H1 (cell line): Measurements from ENCODE around the gene ADAMTS6. TPM values are rescaled to one million over a fixed set of nuclear protein-coding genes. Genes with fewer than 3 reads are reported as not detected.

Experiments
- CTCF ChIA-PET: fragments of 300-600 bp; sonication (Branson Sonifier 250); formaldehyde crosslinking; loops from one replicate; lab custom pipeline; 2021; ENCODE audit not compliant: partially characterized antibody; lab: Charles Lee
- POLR2A ChIA-PET: fragments of 300-600 bp; sonication (Branson Sonifier 250); formaldehyde crosslinking; loops from one replicate; lab custom pipeline; 2021; ENCODE audit warnings: inconsistent platforms; ENCODE audit not compliant: partially characterized antibody; lab: Charles Lee
- DNase-seq, 2 experiments: peaks; one replicate each; pipeline versions ENCODE4 v3.0.0 to v3.0.0-alpha.2; 2010 to 2022; ENCODE audit warnings: low spot score in 2 of 2, low read depth in 1 of 2, mixed read lengths in 1 of 2
- FAIRE-seq: peaks from 2 replicates; lab custom pipeline; 2011; peaks lifted over from hg19 to GRCh38; lab: Jason Lieb, UNC
- H2AFZ ChIP-seq: 2 replicates; pipeline ENCODE4 v1.8.1; 2012; ENCODE audit warnings: low read length, inconsistent platforms
- H2AK5ac ChIP-seq: 2 replicates; pipeline ENCODE4 v1.6.1; 2013; ENCODE audit warnings: low read depth, low read length
- H2BK120ac ChIP-seq: replicated peaks from 2 replicates; pipeline ENCODE3; 2013; ENCODE audit warnings: low read depth, low read length, inconsistent platforms
- H2BK12ac ChIP-seq: 2 replicates; pipeline ENCODE4 v1.6.1; 2013; ENCODE audit warnings: low read depth, low read length
- H2BK15ac ChIP-seq: 2 replicates; pipeline ENCODE4 v1.6.1; 2013; ENCODE audit warnings: low read length
- H2BK20ac ChIP-seq: 2 replicates; pipeline ENCODE4 v1.6.1; 2013; ENCODE audit warnings: low read length
- H2BK5ac ChIP-seq: 2 replicates; pipeline ENCODE4 v1.6.1; 2013; ENCODE audit warnings: low read depth, low read length
- H3K14ac ChIP-seq: 2 replicates; pipeline ENCODE4 v1.6.1; 2013; ENCODE audit warnings: inconsistent platforms; ENCODE audit not compliant: insufficient read length
- H3K18ac ChIP-seq: 2 replicates; pipeline ENCODE4 v1.6.1; 2013; ENCODE audit warnings: low read length; ENCODE audit errors: extremely low read depth
- H3K23ac ChIP-seq: 2 replicates; pipeline ENCODE4 v1.6.1; 2013; ENCODE audit warnings: inconsistent platforms; ENCODE audit not compliant: insufficient read length
- H3K23me2 ChIP-seq: 2 replicates; pipeline ENCODE4 v1.6.1; 2013; ENCODE audit warnings: low read depth, low read length
- H3K27ac ChIP-seq: 2 replicates; pipeline ENCODE4 v1.6.1; 2011; ENCODE audit warnings: low read depth, low read length, inconsistent platforms
- H3K27me3 ChIP-seq, 4 experiments: replicated peaks in 1 of 4; 1 replicate in 1 of 4; 2 replicates in 3 of 4; pipeline versions ENCODE4 v1.6.1 to v1.8.1; 2011 to 2013; ENCODE audit warnings: low read length in 3 of 4, mild to moderate bottlenecking in 3 of 4, inconsistent platforms in 2 of 4, mixed read lengths in 2 of 4, moderate library complexity in 1 of 4; ENCODE audit not compliant: control insufficient read depth in 3 of 4, insufficient read depth in 3 of 4; ENCODE audit errors: extremely low read depth in 1 of 4
- H3K36me3 ChIP-seq, 4 experiments: 2 replicates each; pipeline versions ENCODE4 v1.6.1 to v1.8.1; 2011 to 2013; ENCODE audit warnings: mild to moderate bottlenecking in 4 of 4, low read length in 3 of 4, moderate library complexity in 2 of 4, control low read depth in 1 of 4, inconsistent platforms in 1 of 4; ENCODE audit not compliant: insufficient read depth in 4 of 4, control insufficient read depth in 2 of 4
- H3K4ac ChIP-seq: replicated peaks from 2 replicates; pipeline ENCODE3; 2013; ENCODE audit warnings: low read length, low read depth, mixed read lengths, inconsistent platforms; ENCODE audit not compliant: insufficient read length
- H3K4me1 ChIP-seq, 4 experiments: replicated peaks in 1 of 4; 1 replicate in 1 of 4; 2 replicates in 3 of 4; pipeline versions ENCODE4 v1.6.1 to v1.8.1; 2011 to 2013; ENCODE audit warnings: low read length in 3 of 4, inconsistent platforms in 2 of 4, mixed read lengths in 1 of 4; ENCODE audit not compliant: insufficient read depth in 4 of 4, control insufficient read depth in 3 of 4
- H3K4me2 ChIP-seq, 2 experiments: 2 replicates each; pipeline versions ENCODE4 v1.6.1 to v1.8.1; 2011 to 2013; ENCODE audit warnings: low read depth in 2 of 2, low read length in 2 of 2, control low read depth in 1 of 2, inconsistent platforms in 1 of 2, mild to moderate bottlenecking in 1 of 2; ENCODE audit not compliant: insufficient read depth in 1 of 2
- H3K4me3 ChIP-seq, 4 experiments: fragments of 200-600, 300-600 bp in 1 of 4; sonication (generic), shearing (Covaris generic), sonication (Bioruptor Twin) in 1 of 4; 2 replicates each; pipeline versions ENCODE4 v1.5.1 to v1.8.1; 2011 to 2016; ENCODE audit warnings: low read length in 4 of 4, low read depth in 3 of 4, control low read depth in 2 of 4, inconsistent platforms in 2 of 4, mild to moderate bottlenecking in 2 of 4, mixed read lengths in 1 of 4, moderate library complexity in 1 of 4; ENCODE audit not compliant: insufficient read depth in 2 of 4; ENCODE audit errors: extremely low read depth in 1 of 4
- H3K56ac ChIP-seq: replicated peaks from 2 replicates; pipeline ENCODE3; 2013; ENCODE audit warnings: low read depth, mild to moderate bottlenecking, mixed read lengths, low read length, inconsistent platforms; ENCODE audit not compliant: insufficient read length
- H3K79me1 ChIP-seq: 2 replicates; pipeline ENCODE4 v1.6.1; 2013; ENCODE audit warnings: low read depth, low read length, control low read depth
- H3K79me2 ChIP-seq, 2 experiments: 2 replicates each; pipeline versions ENCODE4 v1.6.1 to v1.8.1; 2012 to 2013; ENCODE audit warnings: low read length in 2 of 2, mild to moderate bottlenecking in 2 of 2, inconsistent platforms in 1 of 2; ENCODE audit not compliant: insufficient read depth in 2 of 2, control insufficient read depth in 1 of 2
- H3K9ac ChIP-seq, 4 experiments: replicated peaks in 1 of 4; 1 replicate in 1 of 4; 2 replicates in 3 of 4; pipeline versions ENCODE4 v1.6.1 to v1.8.1; 2011 to 2013; ENCODE audit warnings: low read depth in 3 of 4, low read length in 3 of 4, control low read depth in 2 of 4, mild to moderate bottlenecking in 2 of 4, moderate library complexity in 2 of 4, inconsistent platforms in 1 of 4; ENCODE audit errors: extremely low read depth in 1 of 4
- H3K9me3 ChIP-seq, 2 experiments: 2 replicates each; pipeline versions ENCODE4 v1.6.1 to v1.8.1; 2012 to 2013; ENCODE audit warnings: mild to moderate bottlenecking in 2 of 2, moderate library complexity in 2 of 2, control low read depth in 1 of 2, inconsistent platforms in 1 of 2, low read depth in 1 of 2, low read length in 1 of 2, mixed read lengths in 1 of 2; ENCODE audit not compliant: insufficient read depth in 2 of 2
- H4K20me1 ChIP-seq, 2 experiments: replicated peaks in 1 of 2; 2 replicates each; pipeline versions ENCODE3 to v1.8.1; 2011 to 2013; ENCODE audit warnings: inconsistent platforms in 2 of 2, low read length in 2 of 2, mild to moderate bottlenecking in 1 of 2; ENCODE audit not compliant: insufficient read depth in 2 of 2, control insufficient read depth in 1 of 2
- H4K5ac ChIP-seq: 2 replicates; pipeline ENCODE4 v1.6.1; 2013; ENCODE audit warnings: low read length, low read depth, mixed read lengths, inconsistent platforms; ENCODE audit not compliant: insufficient read length
- H4K8ac ChIP-seq: 2 replicates; pipeline ENCODE4 v1.8.0; 2013; ENCODE audit warnings: mild to moderate bottlenecking, moderate library complexity, low read length, inconsistent platforms; ENCODE audit not compliant: insufficient read depth; ENCODE audit errors: extremely low read depth
- H4K91ac ChIP-seq: replicated peaks from 2 replicates; pipeline ENCODE3; 2013; ENCODE audit warnings: low read length, mixed read lengths, inconsistent platforms; ENCODE audit not compliant: insufficient read length
- BACH1 ChIP-seq: IDR thresholded peaks from 2 replicates; pipeline ENCODE4 v1.6.1; 2012; ENCODE audit warnings: low read length, improper control_type of control experiment
- CHD1 ChIP-seq: IDR thresholded peaks from 2 replicates; pipeline ENCODE4 v1.6.1; 2012; ENCODE audit warnings: low read depth, low read length, improper control_type of control experiment
- CREB1 ChIP-seq: IDR thresholded peaks from 2 replicates; pipeline ENCODE4 v1.6.1; 2012; ENCODE audit warnings: inconsistent platforms
- EP300 ChIP-seq, 2 experiments: IDR thresholded peaks; 1 replicate in 1 of 2; 2 replicates in 1 of 2; pipeline ENCODE4 v1.6.1; 2011 to 2012; ENCODE audit warnings: low read depth in 2 of 2, low read length in 2 of 2, mild to moderate bottlenecking in 2 of 2, borderline replicate concordance in 1 of 2, inconsistent platforms in 1 of 2, moderate library complexity in 1 of 2
- FOSL1 ChIP-seq: IDR thresholded peaks from 2 replicates; pipeline ENCODE4 v1.6.1; 2011; ENCODE audit warnings: mild to moderate bottlenecking, low read depth, low read length, moderate library complexity; ENCODE audit not compliant: insufficient read depth
- JUN ChIP-seq: IDR thresholded peaks from 2 replicates; pipeline ENCODE4 v1.6.1; 2011; ENCODE audit warnings: low read depth, mild to moderate bottlenecking, improper control_type of control experiment, low read length
- JUND ChIP-seq: IDR thresholded peaks from 2 replicates; pipeline ENCODE4 v1.6.1; 2011; ENCODE audit warnings: mild to moderate bottlenecking, improper control_type of control experiment, low read length
- KDM1A ChIP-seq: fragments of 200-600, 300-600 bp; sonication (generic); IDR thresholded peaks from 2 replicates; pipeline ENCODE4 v1.7.1; 2016; ENCODE audit warnings: mild to moderate bottlenecking, low read length, borderline replicate concordance
- POLR2AphosphoS5 ChIP-seq: IDR thresholded peaks from 2 replicates; pipeline ENCODE4 v1.6.1; 2011; ENCODE audit warnings: low read depth, low read length
- RXRA ChIP-seq: IDR thresholded peaks from 2 replicates; pipeline ENCODE4 v1.6.1; 2011; ENCODE audit warnings: low read depth, mild to moderate bottlenecking, low read length, moderate library complexity; ENCODE audit not compliant: insufficient read depth
- SAP30 ChIP-seq: fragments of 300-600 bp; sonication (generic); IDR thresholded peaks from 2 replicates; pipeline ENCODE4 v1.7.1; 2012; ENCODE audit warnings: low read length, moderate library complexity, mild to moderate bottlenecking, inconsistent platforms; ENCODE audit not compliant: insufficient read depth, insufficient replicate concordance
- YY1 ChIP-seq: IDR thresholded peaks from 2 replicates; pipeline ENCODE4 v1.6.1; 2011; ENCODE audit warnings: low read depth, mild to moderate bottlenecking, low read length
- WGBS, 2 experiments: shearing (Covaris generic) in 1 of 2; methylation state at CpG; one replicate each; pipeline versions ENCODE4 v1.1.6 to v1.1.7; 2013 to 2015; ENCODE audit warnings: low lambda C conversion rate in 2 of 2, mixed read lengths in 2 of 2, inconsistent platforms in 1 of 2, low coverage in 1 of 2, missing lambda C conversion rate in 1 of 2; ENCODE audit not compliant: insufficient replicate concordance in 2 of 2, insufficient coverage in 1 of 2, insufficient read length in 1 of 2; ENCODE audit errors: extremely low coverage in 1 of 2, missing lambda C conversion rate in 1 of 2; 5-methylcytosine and 5-hydroxymethylcytosine counted together
- polyA plus RNA-seq, 7 experiments: library from polyadenylated mRNA; depleted of rRNA in 3 of 7; stranded (reverse) in 5 of 7; unstranded in 2 of 7; fragments of >200 nt in 5 of 7; fragments of 200-250 nt in 2 of 7; gene quantifications; 1 replicate in 5 of 7; 2 replicates in 1 of 7; 4 replicates in 1 of 7; pipeline versions ENCODE4 v1.2.1 to v1.2.3, GENCODE V29; 2011 to 2013; ENCODE audit warnings: missing spikeins in 2 of 7, mixed read lengths in 2 of 7
- total RNA-seq: library from RNA; stranded (reverse); fragmentation: NEBNext Ultra II Directional; extraction: Animal tissue kit (Norgen Biotek cat#: 25700); gene quantifications from 2 replicates; pipeline ENCODE4 v1.2.1, GENCODE V29; 2021

Gene ADAMTS6
- total and polyA plus RNA-seq, 2 of the 8 experiments (the other 6 are each of a cell fraction or from before 2014, with no cell fraction given), result 0.74 to 2.4 TPM

- no peak for FAIRE-seq
- Histone ChIP-seq H3K4me2 (no peak overlapping the region), H3K79me1 (no peaks in the 10 kb centered on the region), H3K4me3 (no peak overlapping the region), H3K79me2 (no peaks in the 10 kb centered on the region), H3K27ac (no peak overlapping the region), H2AK5ac (no peak overlapping the region), H3K23ac (no peak overlapping the region), H4K8ac (no peak overlapping the region), H2AFZ (0 out of 2 replicates have a peak overlapping the region, but pooled peaks have one; percentile 5), H3K4me1 (peaks cover 0 to 6% (median 0%) of the 10 kb centered on the region in 4 experiments; a peak in 2 of 7 replicates), H4K91ac (no peak overlapping the region), H2BK120ac (no peak overlapping the region), H2BK15ac (no peak overlapping the region), H3K18ac (no peak overlapping the region), H3K4ac (no peak overlapping the region), H2BK5ac (no peak overlapping the region), H4K5ac (no peak overlapping the region), H3K23me2 (no peaks in the 10 kb centered on the region), H3K9me3 (no peaks in the 10 kb centered on the region), H3K14ac (no peak overlapping the region), H2BK20ac (no peak overlapping the region), H4K20me1 (no peaks in the 10 kb centered on the region), H3K36me3 (no peaks in the 10 kb centered on the region), H3K56ac (no peak overlapping the region), H3K9ac (no peak overlapping the region), H2BK12ac (no peak overlapping the region), H3K27me3 (no peaks in the 10 kb centered on the region; a peak in 1 of 7 replicates)
- CTCF ChIA-PET, result interaction anchor here (0.6 to 1.3 kb wide), 5 partner anchors 26 to 357 kb away, joined by 3 to 4 read pairs (median 3); no protein-coding TSS in a partner anchor
- DNase-seq, result peak in 1 of 2 experiments; percentile 41
- POLR2A ChIA-PET, result interaction anchor here (0.6 to 1.6 kb wide), 3 partner anchors 22 to 386 kb away, joined by 3 to 9 read pairs (median 3); no protein-coding TSS in a partner anchor
- WGBS, 2 experiments, result 81% methylated on average over 16 of the region's 16 CpGs; no CpG with 5 or more reads in 1 of the 2 experiments
- TF ChIP-seq CREB1 (no peak), KDM1A (no peak), SAP30 (no peak), FOSL1 (no peak), JUN (no peak), EP300 (IDR thresholded peaks at IDR 0.05; ENCODE audit: borderline replicate concordance in 1 of 2, low read depth in 2 of 2, low read length in 2 of 2) (no peak), JUND (no peak), BACH1 (no peak), POLR2AphosphoS5 (no peak), RXRA (no peak), CHD1 (no peak), YY1 (no peak)
Observed at GRCh38 chr5:65125591-65126541, 355.9 kb downstream of the ADAMTS6 start.
